A172 (cell line): ENCODE data around the gene C22orf31. TPM values are rescaled to one million over a fixed set of nuclear protein-coding genes. Genes with fewer than 3 reads are reported as not detected.

Experiments used
- DNase-seq: peaks from one replicate; pipeline ENCODE4 v3.0.0-alpha.2; 2015; ENCODE audit warnings: low spot score
- total RNA-seq: library from RNA; depleted of rRNA; stranded (reverse); fragments of >200 nt; shearing (Covaris generic); gene quantifications from 2 replicates; pipeline ENCODE4 v1.2.3, GENCODE V29; 2014; rRNA removed

C22orf31 gene
- total RNA-seq, 1 experiment from 2014 or later = not detected

DNA sequence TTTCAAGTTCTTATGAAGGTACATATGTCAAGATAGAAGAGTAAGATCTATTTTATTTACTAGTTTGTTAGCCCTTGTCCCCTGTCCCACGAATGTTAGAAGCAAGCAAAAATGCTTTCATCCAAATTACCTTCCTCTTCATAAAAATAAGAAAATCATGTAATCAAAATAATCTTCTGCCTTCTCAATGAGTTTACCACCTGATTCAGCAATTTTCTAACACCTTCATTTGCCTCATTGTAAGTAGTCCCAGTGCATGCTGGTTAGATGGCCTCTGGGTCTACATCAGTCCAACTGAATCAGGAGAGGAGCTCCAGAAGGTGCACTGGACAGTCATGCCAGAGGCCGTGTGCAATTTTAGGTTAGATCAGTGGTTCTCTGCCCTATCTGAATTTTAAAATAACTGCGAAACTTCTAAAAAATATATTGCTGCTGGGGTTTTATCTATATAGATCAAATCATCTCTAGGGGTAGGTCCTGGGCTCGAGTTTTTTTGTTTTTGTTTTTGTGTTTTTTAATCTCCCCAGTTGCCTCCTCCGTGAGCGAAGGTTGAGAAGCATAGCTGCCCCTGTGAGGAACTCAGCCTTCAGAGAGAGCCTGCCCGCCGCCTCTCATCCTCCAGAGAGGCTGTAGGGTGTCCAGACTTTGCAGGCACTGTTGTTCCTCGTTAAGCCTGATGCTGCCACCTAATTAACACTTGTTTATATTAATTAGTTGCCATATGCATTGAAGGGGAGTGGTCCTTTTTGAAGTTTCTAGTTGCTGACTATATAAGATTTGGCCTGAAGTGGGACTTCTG is 32.2 kb downstream of the C22orf31 start:
- no peak for DNase-seq

DNA sequence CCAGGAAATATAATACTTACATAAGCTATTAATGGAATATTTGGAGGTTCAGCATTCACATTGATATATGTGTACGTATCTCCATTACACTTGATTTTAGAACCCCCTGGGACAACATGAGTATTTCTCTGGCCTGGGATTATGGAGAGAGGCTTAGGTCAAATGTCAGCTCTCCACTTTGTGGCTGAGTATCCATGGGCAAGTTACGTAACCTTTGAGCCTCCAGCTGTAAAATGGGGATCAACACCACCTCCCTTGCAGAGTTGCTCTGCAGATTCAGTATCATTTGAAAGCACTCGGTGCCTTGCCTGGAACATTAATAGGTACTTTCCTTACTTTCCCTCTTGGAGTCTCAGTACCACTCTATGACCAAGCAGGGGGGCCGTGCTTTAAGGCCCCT is 33.2 kb downstream of the C22orf31 start:
- no peak for DNase-seq

DNA sequence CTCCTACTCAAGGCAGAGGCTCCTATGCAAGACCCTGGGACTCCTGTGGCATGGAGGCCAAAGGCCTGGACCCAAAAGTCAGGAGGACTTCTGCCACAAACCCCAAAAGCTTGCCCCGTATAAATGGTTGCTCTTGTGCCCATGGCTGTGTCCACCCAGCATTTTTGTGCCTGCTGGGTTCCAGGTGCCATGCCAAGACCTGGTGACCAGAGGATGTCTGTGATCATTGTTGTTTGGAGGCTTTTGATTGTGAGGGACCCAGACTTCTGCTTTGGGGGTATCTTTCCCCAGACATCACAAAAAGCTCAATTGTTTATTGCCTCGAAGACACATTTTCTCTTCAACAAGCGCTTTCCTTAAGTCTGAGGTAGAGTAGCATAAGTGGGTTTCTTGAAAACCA is 35.1 kb downstream of the C22orf31 start:
- no peak for DNase-seq

DNA sequence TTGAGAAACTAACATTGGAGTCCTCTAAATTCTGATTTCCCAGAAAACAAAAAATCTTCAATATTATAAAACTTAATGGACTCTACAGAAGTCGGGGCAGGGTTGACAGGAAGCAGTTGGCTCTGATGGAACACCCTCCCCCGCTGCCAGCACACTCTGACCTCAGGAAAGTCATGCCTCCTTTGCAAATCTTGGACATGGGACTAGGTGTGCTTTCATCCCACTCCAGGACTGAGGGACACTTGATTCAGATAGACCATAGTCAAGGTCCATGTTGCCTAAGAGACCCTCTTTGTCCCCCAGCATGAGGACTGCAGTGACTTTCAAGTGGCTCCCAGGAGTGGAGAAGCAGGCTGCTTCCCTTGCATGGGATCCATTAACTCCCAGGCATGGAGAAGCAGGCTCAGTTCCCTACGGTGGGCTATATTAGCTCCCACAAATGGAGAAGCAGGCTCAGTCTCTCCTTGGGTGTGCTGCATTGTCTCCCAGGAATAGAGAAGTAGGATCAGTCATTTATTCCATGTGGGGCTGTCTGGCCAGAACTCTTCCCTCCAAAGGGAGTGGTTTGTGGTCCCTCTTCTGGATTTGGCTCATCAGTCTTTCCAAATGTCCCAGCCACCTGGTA is 38.3 kb downstream of the C22orf31 start:
- no peak for DNase-seq

DNA sequence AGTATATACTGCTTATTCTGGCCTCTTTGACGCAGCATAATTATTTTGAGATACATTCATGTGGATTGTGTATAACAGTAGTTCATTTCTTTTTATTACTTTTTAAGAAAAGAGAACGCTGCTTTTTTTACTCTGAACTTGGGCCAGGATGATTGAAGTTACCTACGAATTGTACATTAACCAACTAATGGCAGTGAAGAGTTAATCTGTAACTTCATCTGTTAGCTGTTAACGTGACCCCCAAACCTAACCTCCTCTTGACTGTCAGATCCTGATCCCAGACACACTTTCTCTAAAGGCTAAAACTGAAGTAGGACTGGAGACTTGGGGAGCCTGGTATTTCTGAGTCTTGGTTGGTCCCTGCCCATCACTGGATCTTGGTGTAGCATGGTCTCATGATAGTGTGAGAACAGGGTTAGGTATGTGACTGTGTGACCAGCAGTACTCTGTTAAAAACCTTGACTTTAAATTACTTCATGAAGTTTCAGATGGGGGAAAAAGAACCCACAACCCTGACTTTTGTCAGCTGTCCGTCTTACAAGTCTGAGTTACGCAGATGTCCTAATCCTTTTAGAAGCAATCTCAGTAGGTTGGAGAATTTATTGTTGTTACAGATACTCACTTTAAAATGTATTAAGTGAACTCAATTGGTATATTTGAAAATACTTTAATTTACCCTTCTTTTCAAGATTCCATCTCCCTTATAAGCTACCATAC is 39.4 kb downstream of the C22orf31 start:
- DNase-seq = no peak

DNA sequence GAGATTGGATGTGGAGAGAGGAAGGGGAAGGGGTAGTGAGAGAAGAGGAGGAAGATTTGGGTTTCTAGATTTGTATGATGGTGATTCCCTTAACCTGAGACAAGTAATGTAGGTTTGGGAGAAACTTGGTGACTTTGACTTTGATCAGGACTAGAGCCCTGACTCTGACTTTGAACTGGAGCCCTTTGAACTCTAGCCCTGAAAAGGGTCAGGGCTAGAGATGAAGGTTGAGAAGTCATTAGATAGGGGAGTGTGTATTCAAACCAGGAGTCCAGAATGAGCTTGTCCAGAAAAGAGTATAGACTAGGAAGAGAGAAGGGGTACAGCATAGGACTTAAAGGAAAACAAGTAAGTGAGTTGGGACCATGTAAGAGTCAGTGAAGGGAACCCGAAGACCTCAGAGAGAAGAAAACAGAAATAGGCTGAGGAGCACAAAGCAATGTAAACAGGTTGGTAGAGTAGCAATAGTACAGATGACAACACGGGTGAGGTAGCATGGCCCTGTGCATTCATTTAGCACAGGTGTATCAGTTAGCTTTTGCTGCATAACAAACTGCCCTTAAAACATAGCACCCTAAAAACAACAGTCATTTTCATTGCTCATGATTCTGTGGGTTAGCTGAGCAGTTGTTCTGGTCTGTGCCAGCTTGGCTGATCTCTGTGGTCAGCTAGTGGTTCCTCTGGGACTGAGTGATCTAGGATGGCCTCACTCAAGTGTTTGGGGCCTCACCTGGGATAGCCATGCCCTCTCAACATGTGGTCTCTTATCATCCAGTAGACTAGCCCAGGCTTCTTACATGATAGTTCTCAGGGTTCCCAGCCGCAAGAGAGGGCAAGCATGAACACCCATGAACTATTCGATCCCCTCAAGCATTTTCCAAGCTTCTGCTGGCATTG is 43.1 kb downstream of the C22orf31 start:
- DNase-seq = no peak

DNA sequence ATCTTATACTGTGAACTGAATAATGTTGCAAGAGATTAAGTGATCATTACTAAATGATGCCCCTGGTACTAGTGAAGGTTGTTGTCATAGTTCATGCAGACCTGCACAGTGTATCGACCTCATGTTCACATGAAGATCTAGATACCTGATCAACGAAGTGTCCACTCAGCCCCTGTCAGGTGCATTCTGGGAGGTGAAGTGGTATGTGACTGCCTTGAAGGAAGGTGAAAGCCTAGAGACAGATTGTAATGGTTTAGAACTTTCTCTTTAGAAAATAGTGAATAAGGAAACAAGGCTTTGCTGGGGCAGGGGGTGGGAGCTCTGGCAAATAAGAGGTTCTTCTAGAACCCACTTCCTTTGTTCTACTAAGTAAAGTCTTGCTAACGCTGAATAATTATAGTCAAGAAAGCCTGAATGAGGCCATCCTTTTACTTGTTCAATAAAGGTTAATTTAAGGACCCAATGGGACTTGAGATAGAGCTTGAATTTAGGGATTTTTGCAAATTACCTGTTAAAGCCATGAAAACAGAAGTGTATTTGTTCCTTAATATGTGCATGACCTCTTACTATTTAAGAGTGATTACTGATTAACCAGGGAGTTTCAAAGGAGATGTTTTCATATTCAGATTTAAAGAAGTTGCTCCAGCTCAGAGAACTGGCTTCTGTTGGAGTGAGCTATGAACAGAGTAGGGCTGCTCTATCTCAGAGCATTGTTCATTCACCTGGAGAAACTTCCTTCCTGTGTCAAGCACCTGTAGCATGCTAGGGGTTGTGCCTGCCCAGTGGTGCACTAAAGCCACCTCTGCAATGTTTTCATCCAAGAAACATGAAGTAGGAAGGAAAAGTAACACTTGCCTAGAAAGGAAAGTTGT is 45.3 kb downstream of the C22orf31 start:
- no peak for DNase-seq

DNA sequence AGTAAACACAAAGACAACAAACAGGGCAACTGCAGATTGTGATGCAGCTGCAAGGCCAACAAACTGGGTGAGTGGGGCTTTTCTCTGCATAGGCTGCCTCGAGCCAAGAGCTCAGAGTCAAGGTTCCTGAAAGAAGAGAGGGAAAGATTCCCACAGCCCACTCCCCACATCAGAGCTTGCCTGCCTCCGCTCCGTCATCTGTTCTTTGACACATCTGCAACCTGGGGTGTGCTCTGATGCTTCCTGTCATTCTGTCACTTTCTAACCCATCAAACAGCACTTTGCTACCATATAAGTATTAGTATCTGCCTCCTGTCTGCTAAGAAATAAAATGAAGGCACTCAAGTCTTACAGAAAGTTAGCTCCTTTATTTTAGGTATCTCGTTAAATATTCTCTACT is 46.9 kb downstream of the C22orf31 start:
- no peak for DNase-seq

DNA sequence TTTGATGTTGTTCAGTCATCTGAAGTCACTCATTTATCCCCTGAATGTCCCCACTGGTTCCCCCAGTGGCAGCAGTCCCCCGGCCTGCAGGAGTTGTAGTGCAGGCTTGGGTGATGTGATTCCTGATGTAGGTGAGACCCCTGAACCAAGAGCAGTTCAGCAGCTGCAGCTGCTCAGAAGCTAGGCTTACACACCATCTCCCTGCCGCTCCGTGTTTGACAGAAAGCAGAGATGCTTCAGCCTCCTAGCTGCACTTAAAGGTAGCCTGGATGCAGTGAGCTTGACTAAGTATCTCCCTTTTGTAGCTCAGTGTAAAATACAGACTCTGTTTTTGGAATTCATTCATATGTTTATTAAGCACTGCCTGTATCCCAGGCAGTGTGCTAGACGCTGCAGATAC is 47.3 kb downstream of the C22orf31 start:
- DNase-seq = no peak

DNA sequence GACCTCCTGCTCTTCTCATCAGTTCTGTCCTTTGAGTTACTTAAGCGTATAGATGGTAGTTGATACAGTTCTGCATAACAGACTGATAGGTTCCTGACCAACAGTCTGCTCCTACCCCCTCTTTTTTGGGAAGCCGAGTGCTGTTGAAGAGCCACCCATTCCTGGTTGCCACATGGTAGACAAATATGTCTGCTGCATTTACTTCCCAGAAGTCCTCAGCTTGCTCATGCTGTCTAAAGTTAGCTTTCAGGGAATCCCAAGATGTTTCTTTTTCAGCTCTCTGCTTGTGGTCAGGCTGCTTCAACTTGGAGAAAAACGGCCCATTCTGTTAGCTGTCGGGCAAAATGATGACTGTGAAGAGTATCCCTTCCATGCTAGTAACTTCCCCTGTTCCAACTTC is 48.7 kb downstream of the C22orf31 start:
- no peak for DNase-seq

DNA sequence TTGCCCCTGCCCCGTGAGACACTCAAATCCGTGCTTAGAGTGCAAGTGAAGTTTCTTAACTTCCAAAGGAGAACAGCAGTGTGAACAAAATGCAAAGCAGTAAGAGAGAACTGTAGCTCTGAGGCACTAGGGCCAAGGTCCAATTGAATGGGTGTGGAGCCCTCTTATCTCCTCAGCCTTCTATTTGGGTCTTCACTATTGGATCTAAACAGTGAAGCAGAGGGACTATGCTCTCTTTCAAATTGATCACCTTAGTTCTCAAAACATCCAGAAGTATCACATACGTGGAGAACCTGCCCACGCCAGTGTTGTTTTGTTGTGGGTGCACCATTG is 49.6 kb downstream of the C22orf31 start:
- DNase-seq = no peak

DNA sequence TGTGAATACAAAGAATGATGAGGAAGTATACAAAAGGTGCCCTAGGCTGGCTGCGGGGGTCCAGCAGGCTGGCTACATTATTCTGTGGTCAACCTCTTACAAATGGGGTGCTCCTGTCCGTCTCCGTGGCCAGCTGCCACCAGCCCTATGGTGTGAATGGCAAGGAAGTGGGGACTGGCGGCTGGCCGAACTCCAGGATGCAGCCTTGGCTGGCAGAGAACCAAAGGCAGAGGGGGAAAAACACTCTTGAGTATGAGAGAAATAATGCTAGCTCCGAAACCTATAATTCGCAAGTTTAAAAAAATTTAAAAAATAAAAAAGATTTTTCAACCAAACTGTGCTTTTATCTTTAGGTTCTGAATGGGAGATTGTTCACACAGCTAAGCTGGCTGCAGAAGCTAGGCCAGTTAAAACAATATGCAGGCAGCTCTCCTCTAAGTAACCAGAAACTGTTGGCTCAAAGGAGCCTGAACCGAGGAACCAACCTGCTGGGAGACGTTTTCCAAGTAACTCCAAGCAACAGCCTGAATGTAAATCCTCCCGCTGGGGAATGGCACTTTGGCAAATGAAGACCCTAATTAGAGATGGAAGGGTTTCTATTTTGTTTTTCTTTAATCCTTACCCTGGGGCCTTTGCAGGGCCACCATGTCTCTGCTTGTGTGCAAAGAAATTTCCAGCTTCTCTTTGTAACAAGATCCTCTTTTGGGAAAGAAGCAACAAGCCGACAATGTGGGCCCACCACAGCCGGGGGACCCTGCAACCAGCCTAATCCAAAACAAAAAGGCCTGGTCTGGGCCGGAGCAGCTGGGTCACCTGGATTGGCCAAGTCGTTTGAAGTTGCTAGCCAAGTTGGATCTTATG is 50.2 kb downstream of the C22orf31 start:
- DNase-seq = no peak

DNA sequence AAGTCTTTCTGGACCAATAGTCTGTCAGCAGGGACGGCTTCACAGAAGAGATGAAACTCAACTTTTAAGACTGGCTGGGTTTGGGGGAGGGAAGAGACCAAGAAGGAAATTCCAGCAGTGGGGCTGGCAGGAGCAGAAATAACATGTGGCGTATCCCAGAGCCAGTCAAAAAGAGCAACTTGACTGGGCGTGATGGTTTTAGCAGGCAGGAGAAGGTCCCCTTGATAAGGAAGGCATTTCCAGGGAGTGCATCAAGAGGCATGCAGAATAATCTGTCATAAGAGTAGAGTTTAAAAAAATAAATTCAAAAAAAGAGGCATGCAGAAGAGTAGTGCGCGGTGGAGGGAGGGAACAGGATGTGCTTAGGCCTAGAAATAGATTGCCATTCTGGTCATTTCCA is 52.5 kb downstream of the C22orf31 start:
- DNase-seq = no peak

Other genes with a start within 250 kb of the C22orf31 start
- 3.0 and 3.8 TPM in 2 replicates for gene ZNRF3, start 178.3 kb downstream of the C22orf31 start, total RNA-seq
- gene KREMEN1, start 11.2 kb upstream of the C22orf31 start, total RNA-seq = 2.0 and 2.1 TPM in 2 replicates
- gene EMID1, start 144.1 kb upstream of the C22orf31 start, total RNA-seq = 0.24 TPM in 1 of 2 replicates, not detected in the other
- 15.3 and 19.3 TPM in 2 replicates for gene RHBDD3, start 206.2 kb upstream of the C22orf31 start, total RNA-seq
- 146 and 168 TPM in 2 replicates for gene EWSR1, start 206.4 kb upstream of the C22orf31 start, total RNA-seq
- 27.5 and 32.1 TPM in 2 replicates for gene GAS2L1, start 244.8 kb upstream of the C22orf31 start, total RNA-seq